ENCODE measurements around the gene PTPRM.

GRCh38 chr18:7603259-7604000 lies 36.3 kb downstream of the PTPRM start:
- TF ChIP-seq, protein P1, sequence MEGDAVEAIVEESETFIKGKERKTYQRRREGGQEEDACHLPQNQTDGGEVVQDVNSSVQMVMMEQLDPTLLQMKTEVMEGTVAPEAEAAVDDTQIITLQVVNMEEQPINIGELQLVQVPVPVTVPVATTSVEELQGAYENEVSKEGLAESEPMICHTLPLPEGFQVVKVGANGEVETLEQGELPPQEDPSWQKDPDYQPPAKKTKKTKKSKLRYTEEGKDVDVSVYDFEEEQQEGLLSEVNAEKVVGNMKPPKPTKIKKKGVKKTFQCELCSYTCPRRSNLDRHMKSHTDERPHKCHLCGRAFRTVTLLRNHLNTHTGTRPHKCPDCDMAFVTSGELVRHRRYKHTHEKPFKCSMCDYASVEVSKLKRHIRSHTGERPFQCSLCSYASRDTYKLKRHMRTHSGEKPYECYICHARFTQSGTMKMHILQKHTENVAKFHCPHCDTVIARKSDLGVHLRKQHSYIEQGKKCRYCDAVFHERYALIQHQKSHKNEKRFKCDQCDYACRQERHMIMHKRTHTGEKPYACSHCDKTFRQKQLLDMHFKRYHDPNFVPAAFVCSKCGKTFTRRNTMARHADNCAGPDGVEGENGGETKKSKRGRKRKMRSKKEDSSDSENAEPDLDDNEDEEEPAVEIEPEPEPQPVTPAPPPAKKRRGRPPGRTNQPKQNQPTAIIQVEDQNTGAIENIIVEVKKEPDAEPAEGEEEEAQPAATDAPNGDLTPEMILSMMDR (conservative IDR thresholded peaks at IDR 0.05; ENCODE audit: low read depth, low read length): no peak
- no peak for TF ChIP-seq EZH2 (IDR thresholded peaks at IDR 0.05; ENCODE audit: borderline replicate concordance, low read depth, low read length, poor library complexity, severe bottlenecking)
